Activated CD8-positive, alpha-beta T cell treated with anti-CD3 and anti-CD28 coated beads for 36 hours (primary cell): ENCODE data around the gene TNFSF18. TPM values are rescaled to one million over a fixed set of nuclear protein-coding genes. Genes with fewer than 3 reads are reported as not detected.

Experiments used
- ATAC-seq: fragments of 200-7000 bp; cut with Tn5 transposase; one replicate; pipeline ENCODE4 v1.10.0; 2021; ENCODE audit warnings: mild to moderate bottlenecking, moderate library complexity
- CTCF ChIA-PET: fragments of 350-600 bp; sonication (Branson Sonifier 250); formaldehyde crosslinking; loops from one replicate; lab custom pipeline; 2021; ENCODE audit warnings: antibody characterized with exemption; lab: Charles Lee
- POLR2A ChIA-PET: fragments of 350-600 bp; sonication (Branson Sonifier 250); formaldehyde crosslinking; loops from one replicate; lab custom pipeline; 2021; ENCODE audit warnings: antibody characterized with exemption; lab: Charles Lee
- DNase-seq: peaks from one replicate; pipeline ENCODE4 v3.0.0-alpha.2; 2020
- H3K27ac Mint-ChIP-seq: one replicate; pipeline ENCODE4 v1.8.0; 2021; ENCODE audit warnings: mild to moderate bottlenecking, mixed read lengths
- H3K27me3 Mint-ChIP-seq: one replicate; pipeline ENCODE4 v1.8.0; 2021; ENCODE audit warnings: mixed read lengths
- H3K36me3 Mint-ChIP-seq: one replicate; pipeline ENCODE4 v1.8.0; 2021; ENCODE audit warnings: low read depth, mixed read lengths
- H3K4me1 Mint-ChIP-seq: one replicate; pipeline ENCODE4 v1.8.0; 2021; ENCODE audit warnings: low read depth, mixed read lengths
- H3K4me3 Mint-ChIP-seq: one replicate; pipeline ENCODE4 v1.8.0; 2021; ENCODE audit warnings: mild to moderate bottlenecking, moderate library complexity, mixed read lengths
- H3K9me3 Mint-ChIP-seq: one replicate; pipeline ENCODE4 v1.8.0; 2021; ENCODE audit warnings: mixed read lengths
- CTCF ChIP-seq: fragments of 200-600 bp; IDR thresholded peaks from one replicate; pipeline ENCODE4 v1.8.0; 2022; ENCODE audit warnings: antibody characterized with exemption, mild to moderate bottlenecking
- intact Hi-C: fragments of 100-400 bp; cut with micrococcal nuclease; formaldehyde crosslinking; loops from one replicate; pipeline ENCODE4 v1.10.0; 2022
- total RNA-seq, 2 experiments: library from RNA; stranded (reverse); gene quantifications; one replicate each; pipeline ENCODE4 v1.2.3, GENCODE V29; 2021

The TNFSF18 gene
- not detected for total RNA-seq

- Mint-ChIP-seq H3K4me1 (peaks cover 6% of the 10 kb centered on the region), H3K9me3 (no peaks in the 10 kb centered on the region), H3K27ac (no peak within 1 kb of the TSS), H3K36me3 (no peaks in the 10 kb centered on the region), H3K27me3 (no peaks in the 10 kb centered on the region), H3K4me3 (no peak within 1 kb of the TSS)
- intact Hi-C loops: no loop called here
- ATAC-seq: no peak
- POLR2A ChIA-PET: no interaction called here
- CTCF ChIA-PET: interaction anchor here (1.0 kb wide), 1 partner anchor 11 kb away, joined by 3 read pairs; no protein-coding TSS in a partner anchor
- TF ChIP-seq CTCF: no peak
- DNase-seq: no peak
These were observed at the start of gene TNFSF18 for GRCh38 chr1:173050865-173051264. TSS of gene TNFSF18 (minus strand) at chr1:173050941. CDS start at chr1:173050896, 45 bp downstream.

GRCh38 chr1:173099166-173099565 lies 48.4 kb upstream of the TNFSF18 start:
- CTCF ChIA-PET: no interaction called here
- no peaks in the 10 kb centered on the region for H3K27me3 Mint-ChIP-seq
- DNase-seq: no peak
- no peak overlapping the region for H3K27ac Mint-ChIP-seq
- no peak for TF ChIP-seq CTCF
- POLR2A ChIA-PET: no interaction called here
- no peaks in the 10 kb centered on the region for H3K36me3 Mint-ChIP-seq
- H3K9me3 Mint-ChIP-seq: peaks cover 15% of the 10 kb centered on the region
- ATAC-seq: no peak
- intact Hi-C loops: no loop called here
- no peaks in the 10 kb centered on the region for H3K4me1 Mint-ChIP-seq
- no peak overlapping the region for H3K4me3 Mint-ChIP-seq

DNA sequence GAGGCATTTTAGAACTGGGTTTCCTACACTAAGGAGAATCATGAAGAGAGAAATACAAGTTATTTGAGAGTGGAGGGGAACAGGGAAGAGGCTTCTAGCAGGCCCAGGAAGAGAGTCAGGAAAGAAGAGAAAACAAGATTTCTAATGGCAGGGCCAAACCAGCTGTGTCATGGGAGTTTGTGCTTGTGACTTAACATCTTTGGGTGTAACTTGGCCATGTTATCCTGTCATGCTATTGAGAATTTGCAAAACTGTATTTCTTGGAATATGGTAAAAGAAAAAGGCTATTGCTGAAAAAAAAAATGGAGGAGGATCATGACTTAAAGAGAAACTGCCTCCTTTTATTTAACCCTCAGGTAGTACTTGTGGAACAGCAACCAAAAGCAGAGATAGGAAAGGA lies 47.4 kb upstream of the TNFSF18 start:
- Mint-ChIP-seq H3K4me3 (no peak overlapping the region), H3K9me3 (peaks cover 9% of the 10 kb centered on the region), H3K27me3 (no peaks in the 10 kb centered on the region), H3K4me1 (no peaks in the 10 kb centered on the region), H3K27ac (no peak overlapping the region), H3K36me3 (no peaks in the 10 kb centered on the region)
- TF ChIP-seq CTCF: no peak
- POLR2A ChIA-PET: interaction anchor here (0.5 kb wide), 1 partner anchor 322 kb away, joined by 3 read pairs; no protein-coding TSS in a partner anchor
- CTCF ChIA-PET: no interaction called here
- DNase-seq (no peak), ATAC-seq (no peak)
- intact Hi-C loops: no loop called here

GRCh38 chr1:173097001-173097400 lies 46.3 kb upstream of the TNFSF18 start:
- H3K27ac Mint-ChIP-seq: no peak overlapping the region
- CTCF ChIA-PET: no interaction called here

DNA sequence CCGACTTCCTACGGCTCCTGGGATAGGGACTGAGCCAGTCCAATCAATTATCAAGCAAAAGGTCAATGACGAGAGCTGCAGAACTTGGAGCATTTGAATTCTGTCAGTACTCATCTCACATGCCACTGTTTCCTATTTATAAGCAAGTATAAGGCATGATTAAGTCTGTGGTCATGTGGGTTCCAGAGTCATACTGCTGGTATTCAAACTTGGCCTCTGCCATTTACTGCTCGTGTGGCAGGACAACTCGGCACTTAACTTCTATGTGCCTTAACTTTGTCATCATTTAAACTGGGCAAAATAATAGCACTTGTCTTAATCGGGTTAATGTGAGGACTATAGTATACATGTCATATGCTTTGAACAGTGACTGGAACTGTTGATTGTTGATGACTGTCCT lies 44.9 kb upstream of the TNFSF18 start:
- no peaks in the 10 kb centered on the region for H3K36me3 Mint-ChIP-seq
- no peak overlapping the region for H3K4me3 Mint-ChIP-seq
- no peaks in the 10 kb centered on the region for H3K27me3 Mint-ChIP-seq
- H3K9me3 Mint-ChIP-seq: no peaks in the 10 kb centered on the region
- ATAC-seq (no peak), DNase-seq (no peak)
- ChIA-PET POLR2A (no interaction called here), CTCF (no interaction called here)
- intact Hi-C loops: no loop called here
- no peak overlapping the region for H3K27ac Mint-ChIP-seq
- H3K4me1 Mint-ChIP-seq: no peaks in the 10 kb centered on the region
- TF ChIP-seq CTCF: no peak

More at GRCh38 chr1:173097001-173097400, 46.3 kb upstream of the TNFSF18 start:
- intact Hi-C loops: no loop called here
- POLR2A ChIA-PET: no interaction called here
- TF ChIP-seq CTCF: no peak
- no peak for DNase-seq
- no peak for ATAC-seq
- Mint-ChIP-seq H3K4me1 (no peaks in the 10 kb centered on the region), H3K4me3 (no peak overlapping the region), H3K36me3 (no peaks in the 10 kb centered on the region), H3K27me3 (no peaks in the 10 kb centered on the region), H3K9me3 (no peaks in the 10 kb centered on the region)
